DND-41 (cell line): Measurements from ENCODE around the gene EPN3.

Experiments used
- ATAC-seq: fragments of 200-7000 bp; cut with Tn5 transposase; 3 replicates; pipeline ENCODE4 v1.9.1; 2021; ENCODE audit warnings: low read depth; ENCODE audit not compliant: insufficient read depth
- DNase-seq: peaks from one replicate; pipeline ENCODE4 v3.0.0-alpha.2; 2020
- H2AFZ ChIP-seq: 2 replicates; pipeline ENCODE4 v1.6.0; 2012; ENCODE audit warnings: low read depth, low read length
- H3K27ac ChIP-seq: 2 replicates; pipeline ENCODE4 v1.5.1; 2012; ENCODE audit warnings: low read length, inconsistent platforms
- H3K27me3 ChIP-seq: fragments of 200-600 bp; sonication (generic); 2 replicates; pipeline ENCODE4 v1.6.0; 2012; ENCODE audit warnings: low read length, mild to moderate bottlenecking, inconsistent platforms; ENCODE audit not compliant: insufficient read depth, poor library complexity
- H3K36me3 ChIP-seq: 2 replicates; pipeline ENCODE4 v1.5.1; 2012; ENCODE audit warnings: low read length, inconsistent platforms; ENCODE audit not compliant: insufficient read depth
- H3K4me1 ChIP-seq: 2 replicates; pipeline ENCODE4 v1.5.1; 2012; ENCODE audit warnings: mild to moderate bottlenecking, low read length; ENCODE audit not compliant: insufficient read depth
- H3K4me2 ChIP-seq: 2 replicates; pipeline ENCODE4 v1.6.0; 2012; ENCODE audit warnings: mild to moderate bottlenecking, moderate library complexity, low read length, inconsistent platforms; ENCODE audit not compliant: insufficient read depth
- H3K4me3 ChIP-seq, 2 experiments: fragments of 200-600 bp in 1 of 2; shearing (Covaris generic) in 1 of 2; 2 replicates each; pipeline ENCODE4 v1.5.1; 2012 to 2016; ENCODE audit warnings: inconsistent platforms in 2 of 2, low read length in 2 of 2, mild to moderate bottlenecking in 2 of 2, low read depth in 1 of 2, moderate library complexity in 1 of 2
- H3K79me2 ChIP-seq: 2 replicates; pipeline ENCODE4 v1.6.0; 2012; ENCODE audit warnings: low read length, inconsistent platforms; ENCODE audit not compliant: insufficient read depth
- H3K9ac ChIP-seq: 2 replicates; pipeline ENCODE4 v1.6.0; 2012; ENCODE audit warnings: low read depth, mild to moderate bottlenecking, inconsistent platforms, low read length, moderate library complexity
- H3K9me3 ChIP-seq: 2 replicates; pipeline ENCODE4 v1.5.1; 2012; ENCODE audit warnings: low read length, moderate library complexity, mild to moderate bottlenecking, inconsistent platforms; ENCODE audit not compliant: insufficient read depth, severe bottlenecking
- H4K20me1 ChIP-seq: 2 replicates; pipeline ENCODE4 v1.6.0; 2012; ENCODE audit warnings: low read length; ENCODE audit not compliant: insufficient read depth
- CTCF ChIP-seq: IDR thresholded peaks from 2 replicates; pipeline ENCODE4 v1.5.1; 2012; ENCODE audit warnings: borderline replicate concordance, low read length, moderate library complexity, mild to moderate bottlenecking; ENCODE audit not compliant: poor library complexity, severe bottlenecking; ENCODE audit errors: extremely low read depth
- EZH2 ChIP-seq: IDR thresholded peaks from 3 replicates; pipeline ENCODE4 v1.6.1; 2012; ENCODE audit warnings: borderline replicate concordance, low read depth, mild to moderate bottlenecking, moderate library complexity, low read length, inconsistent platforms; ENCODE audit not compliant: severe bottlenecking

EPN3 gene

GRCh38 chr17:50524838-50525237, 7.7 kb upstream of the EPN3 start:
- no peak for TF ChIP-seq CTCF
- no peak for TF ChIP-seq EZH2
- no peak for ATAC-seq
- Histone ChIP-seq H3K27ac (no peak overlapping the region), H3K9me3 (no peaks in the 10 kb centered on the region), H3K36me3 (no peaks in the 10 kb centered on the region), H3K4me1 (no peaks in the 10 kb centered on the region), H3K9ac (no peak overlapping the region), H3K4me3 (no peak overlapping the region), H3K27me3 (peaks cover 2% of the 10 kb centered on the region), H4K20me1 (no peaks in the 10 kb centered on the region), H3K79me2 (no peaks in the 10 kb centered on the region), H3K4me2 (no peak overlapping the region), H2AFZ (no peak overlapping the region)
- no peak for DNase-seq

GRCh38 chr17:50527155-50527762, 5.3 kb upstream of the EPN3 start:
- TF ChIP-seq EZH2 (no peak), CTCF (no peak)
- Histone ChIP-seq H3K36me3 (no peaks in the 10 kb centered on the region), H3K9me3 (no peaks in the 10 kb centered on the region), H4K20me1 (no peaks in the 10 kb centered on the region), H3K27me3 (peaks cover 18% of the 10 kb centered on the region), H3K79me2 (no peaks in the 10 kb centered on the region), H3K4me3 (no peak overlapping the region), H3K4me1 (no peaks in the 10 kb centered on the region), H3K4me2 (no peak overlapping the region), H3K27ac (no peak overlapping the region), H2AFZ (no peak overlapping the region), H3K9ac (no peak overlapping the region)
- ATAC-seq (no peak), DNase-seq (no peak)

GRCh38 chr17:50527949-50528474, 4.5 kb upstream of the EPN3 start:
- H3K27me3 ChIP-seq, result peaks cover 26% of the 10 kb centered on the region
- no peak overlapping the region for H3K9ac ChIP-seq
- no peak overlapping the region for H3K27ac ChIP-seq
- H3K4me2 ChIP-seq, result no peak overlapping the region
- no peak for DNase-seq
- no peak overlapping the region for H3K4me3 ChIP-seq
- no peaks in the 10 kb centered on the region for H3K4me1 ChIP-seq
- no peak overlapping the region for H2AFZ ChIP-seq
- TF ChIP-seq CTCF (no peak), EZH2 (no peak)
- H3K9me3 ChIP-seq, result no peaks in the 10 kb centered on the region
- H4K20me1 ChIP-seq, result no peaks in the 10 kb centered on the region
- no peaks in the 10 kb centered on the region for H3K36me3 ChIP-seq
- no peaks in the 10 kb centered on the region for H3K79me2 ChIP-seq
- no peak for ATAC-seq
